Measurements from ENCODE around the gene CCDC78.

Gene CCDC78

GRCh38 chr16:689175-689897 is 36.9 kb downstream of the CCDC78 start:
- peak overlapping the region; percentile 91 to 96 for H3K27ac Mint-ChIP-seq
- H3K4me3 Mint-ChIP-seq, result peak overlapping the region; percentile 88 to 94
- H3K9me3 Mint-ChIP-seq, result peaks cover 0 to 9% of the 10 kb centered on the region in 2 donors
- peaks cover 12% of the 10 kb centered on the region for H3K27me3 Mint-ChIP-seq
- DNase-seq (no peak), ATAC-seq (no peak)
- H3K4me1 Mint-ChIP-seq, result peaks cover 74% of the 10 kb centered on the region

GRCh38 chr16:687499-687898 is 38.7 kb downstream of the CCDC78 start:
- H3K27ac Mint-ChIP-seq, result no peak overlapping the region
- H3K4me3 Mint-ChIP-seq, result no peak overlapping the region
- no peak for DNase-seq
- H3K9me3 Mint-ChIP-seq, result peaks cover 0 to 9% of the 10 kb centered on the region in 2 donors
- peaks cover under 1% of the 10 kb centered on the region for H3K27me3 Mint-ChIP-seq
- no peak for ATAC-seq
- H3K4me1 Mint-ChIP-seq, result peaks cover 77% of the 10 kb centered on the region

GRCh38 chr16:686459-687260 is 39.6 kb downstream of the CCDC78 start:
- Mint-ChIP-seq H3K4me3 (no peak overlapping the region), H3K9me3 (peaks cover 0 to 9% of the 10 kb centered on the region in 2 donors), H3K27me3 (no peaks in the 10 kb centered on the region), H3K4me1 (peaks cover 85% of the 10 kb centered on the region), H3K27ac (no peak overlapping the region)
- ATAC-seq (no peak), DNase-seq (no peak)

GRCh38 chr16:685967-686366 is 40.3 kb downstream of the CCDC78 start:
- peaks cover 0 to 4% of the 10 kb centered on the region in 2 donors for H3K9me3 Mint-ChIP-seq
- no peak for ATAC-seq
- peaks cover 88% of the 10 kb centered on the region for H3K4me1 Mint-ChIP-seq
- no peaks in the 10 kb centered on the region for H3K27me3 Mint-ChIP-seq
- H3K4me3 Mint-ChIP-seq, result peak overlapping the region; percentile 29 to 42
- no peak for DNase-seq
- H3K27ac Mint-ChIP-seq, result no peak overlapping the region

GRCh38 chr16:684961-685696 is 41.1 kb downstream of the CCDC78 start:
- H3K4me3 Mint-ChIP-seq, result no peak overlapping the region
- H3K4me1 Mint-ChIP-seq, result peaks cover 82% of the 10 kb centered on the region
- H3K27ac Mint-ChIP-seq, result no peak overlapping the region
- H3K9me3 Mint-ChIP-seq, result no peaks in the 10 kb centered on the region
- ATAC-seq (no peak), DNase-seq (no peak)
- H3K27me3 Mint-ChIP-seq, result no peaks in the 10 kb centered on the region

GRCh38 chr16:684071-684794 is 42.0 kb downstream of the CCDC78 start, which contains the start of gene JMJD8:
JMJD8 (minus strand) TSS chr16:684334; CDS start chr16:684319, 15 bp downstream.
- H3K4me3 Mint-ChIP-seq, result peak within 1 kb of the TSS; percentile 83 to 90
- DNase-seq (peak; percentile 95 to 97), ATAC-seq (peak; percentile 87)
- peak within 1 kb of the TSS; percentile 33 to 82 for H3K27ac Mint-ChIP-seq
- H3K9me3 Mint-ChIP-seq, result no peaks in the 10 kb centered on the region
- H3K27me3 Mint-ChIP-seq, result no peaks in the 10 kb centered on the region
- peaks cover 78% of the 10 kb centered on the region for H3K4me1 Mint-ChIP-seq

- DNase-seq, result no peak
- H3K9me3 Mint-ChIP-seq, result no peaks in the 10 kb centered on the region
- H3K27me3 Mint-ChIP-seq, result no peaks in the 10 kb centered on the region
- H3K27ac Mint-ChIP-seq, result peak overlapping the region in 1 of 2 donors; percentile 82
- ATAC-seq, result no peak
- peaks cover 77% of the 10 kb centered on the region for H3K4me1 Mint-ChIP-seq
- H3K4me3 Mint-ChIP-seq, result peak overlapping the region; percentile 76 to 90
These were observed 42.7 kb downstream of the CCDC78 start for GRCh38 chr16:683396-684070.

GRCh38 chr16:682493-683395 is 43.5 kb downstream of the CCDC78 start:
- H3K27ac Mint-ChIP-seq, result peak overlapping the region in 1 of 2 donors; percentile 87
- peaks cover 69% of the 10 kb centered on the region for H3K4me1 Mint-ChIP-seq
- H3K27me3 Mint-ChIP-seq, result no peaks in the 10 kb centered on the region
- H3K4me3 Mint-ChIP-seq, result peak overlapping the region; percentile 76 to 90
- H3K9me3 Mint-ChIP-seq, result no peaks in the 10 kb centered on the region
- no peak for DNase-seq
- no peak for ATAC-seq

GRCh38 chr16:681746-682427 is 44.4 kb downstream of the CCDC78 start:
- peaks cover 67% of the 10 kb centered on the region for H3K4me1 Mint-ChIP-seq
- ATAC-seq (no peak), DNase-seq (no peak)
- H3K27ac Mint-ChIP-seq, result no peak overlapping the region
- H3K27me3 Mint-ChIP-seq, result peaks cover 6% of the 10 kb centered on the region
- H3K9me3 Mint-ChIP-seq, result no peaks in the 10 kb centered on the region
- peak overlapping the region; percentile 85 to 90 for H3K4me3 Mint-ChIP-seq

GRCh38 chr16:680967-681745 is 45.1 kb downstream of the CCDC78 start:
- DNase-seq, result no peak

GRCh38 chr16:680625-680945 is 45.7 kb downstream of the CCDC78 start:
- Mint-ChIP-seq H3K4me3 (peak overlapping the region; percentile 85 to 90), H3K27ac (no peak overlapping the region)
- ATAC-seq, result no peak

More at GRCh38 chr16:680967-681745, 45.1 kb downstream of the CCDC78 start:
- H3K9me3 Mint-ChIP-seq, result no peaks in the 10 kb centered on the region
- H3K4me1 Mint-ChIP-seq, result peaks cover 62% of the 10 kb centered on the region
- ATAC-seq, result no peak
- peak overlapping the region; percentile 85 to 90 for H3K4me3 Mint-ChIP-seq
- peaks cover 10% of the 10 kb centered on the region for H3K27me3 Mint-ChIP-seq
- H3K27ac Mint-ChIP-seq, result no peak overlapping the region

GRCh38 chr16:679814-680624 is 46.2 kb downstream of the CCDC78 start, which contains the start of gene STUB1:
STUB1 (plus strand) TSS chr16:680410; CDS start chr16:680526, 116 bp downstream.
- peak within 1 kb of the TSS; percentile 86 to 90 for H3K4me3 Mint-ChIP-seq
- ATAC-seq, result peak; percentile 56
- H3K27ac Mint-ChIP-seq, result peak within 1 kb of the TSS in 1 of 2 donors; percentile 75
- H3K27me3 Mint-ChIP-seq, result peaks cover 15% of the 10 kb centered on the region
- peak; percentile 89 to 91 for DNase-seq
- H3K4me1 Mint-ChIP-seq, result peaks cover 56% of the 10 kb centered on the region
- no peaks in the 10 kb centered on the region for H3K9me3 Mint-ChIP-seq

More at GRCh38 chr16:680625-680945, 45.7 kb downstream of the CCDC78 start:
- Mint-ChIP-seq H3K9me3 (no peaks in the 10 kb centered on the region), H3K4me1 (peaks cover 57% of the 10 kb centered on the region), H3K27me3 (peaks cover 10% of the 10 kb centered on the region)
- no peak for DNase-seq

Measured in stimulated activated naive CD8-positive, alpha-beta T cell treated with anti-CD3 and anti-CD28 coated beads, Interleukin-15, amount 100 ng/mL, for 72 hours (primary cell).